ENCODE measurements around the gene C19orf18. TPM values are rescaled to one million over a fixed set of nuclear protein-coding genes. Genes with fewer than 3 reads are reported as not detected.

Gene C19orf18
- total and polyA plus RNA-seq, 2 of the 4 experiments (the other 2 are of a cell fraction): 0.15 TPM; not detected in 1

DNA sequence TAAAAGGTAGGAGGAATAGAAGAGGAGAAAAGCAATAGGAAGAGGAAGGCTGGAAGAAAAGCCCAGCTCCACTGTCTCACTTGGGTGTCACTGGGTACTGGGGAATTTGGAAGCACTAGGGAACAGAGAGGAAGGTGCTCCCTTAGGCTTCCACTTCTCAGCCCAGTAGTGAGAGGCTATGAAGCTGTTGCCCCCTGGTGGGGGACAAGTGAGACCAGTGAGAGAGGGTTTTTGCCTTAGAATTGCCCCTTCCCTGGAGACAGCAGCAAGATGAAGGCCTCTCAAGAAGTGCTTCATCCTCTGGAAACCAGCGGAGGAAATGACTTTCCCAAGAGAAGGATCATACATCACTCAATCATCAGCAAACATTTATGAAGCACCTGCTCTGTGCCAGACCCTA lies 33.0 kb upstream of the C19orf18 start:
- H3K9me1 ChIP-seq (ENCODE audit: insufficient read depth, low read length): no peaks in the 10 kb centered on the region
- dilution Hi-C loops (cut with HindIII; ENCODE audit: low sequenced_read_pairs, unreplicated experiment): no loop called here
- no peak for ATAC-seq (ENCODE audit: low read depth)
- H3K9me3 ChIP-seq (ENCODE audit: control insufficient read depth, insufficient read depth, low read length): peaks cover 53% of the 10 kb centered on the region
- POLR2A ChIA-PET (ENCODE audit: unreplicated experiment): no interaction called here
- in situ Hi-C loops (cut with MboI; ENCODE audit: low sequenced_read_pairs): no loop called here
- no peak overlapping the region for H2AK5ac ChIP-seq (ENCODE audit: low read depth, low read length)
- H3K9ac ChIP-seq (ENCODE audit: low read depth, low read length): no peak overlapping the region
- no peak overlapping the region for H3K4ac ChIP-seq (ENCODE audit: low read depth, low read length)
- no peak overlapping the region for H4K5ac ChIP-seq (ENCODE audit: low read depth, low read length)
- no CpG with 5 or more reads among the region's 1 CpG for WGBS, 2 experiments (ENCODE audit: extremely low coverage in 2 of 2, insufficient read length in 1 of 2)
- BruUV-seq (replicated peaks): no TSS peak
- DNase-seq: no peak
- H3K4me3 ChIP-seq (ENCODE audit: insufficient read depth, low read depth, low read length): no peak overlapping the region
- no peak overlapping the region for H3K14ac ChIP-seq (replicated peaks; ENCODE audit: low read depth, low read length)
- no peak overlapping the region for H2BK20ac ChIP-seq (ENCODE audit: low read depth, low read length)
- H2BK120ac ChIP-seq (ENCODE audit: low read depth, low read length): no peak overlapping the region
- no peak overlapping the region for H2AFZ ChIP-seq (replicated peaks; ENCODE audit: low read length, poor library complexity)
- H3K36me3 ChIP-seq (ENCODE audit: control insufficient read depth, insufficient read depth, low read length): peaks cover 23% of the 10 kb centered on the region
- TF ChIP-seq SMC3 (IDR thresholded peaks at IDR 0.05; ENCODE audit: low read depth, low read length): no peak
- no peak for TF ChIP-seq MAFK (IDR thresholded peaks at IDR 0.05; ENCODE audit: low read depth, low read length)
- TF ChIP-seq, protein P1, sequence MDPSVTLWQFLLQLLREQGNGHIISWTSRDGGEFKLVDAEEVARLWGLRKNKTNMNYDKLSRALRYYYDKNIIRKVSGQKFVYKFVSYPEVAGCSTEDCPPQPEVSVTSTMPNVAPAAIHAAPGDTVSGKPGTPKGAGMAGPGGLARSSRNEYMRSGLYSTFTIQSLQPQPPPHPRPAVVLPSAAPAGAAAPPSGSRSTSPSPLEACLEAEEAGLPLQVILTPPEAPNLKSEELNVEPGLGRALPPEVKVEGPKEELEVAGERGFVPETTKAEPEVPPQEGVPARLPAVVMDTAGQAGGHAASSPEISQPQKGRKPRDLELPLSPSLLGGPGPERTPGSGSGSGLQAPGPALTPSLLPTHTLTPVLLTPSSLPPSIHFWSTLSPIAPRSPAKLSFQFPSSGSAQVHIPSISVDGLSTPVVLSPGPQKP (IDR thresholded peaks at IDR 0.05; ENCODE audit: borderline replicate concordance, low read depth, low read length): no peak
- TF ChIP-seq, protein P2, sequence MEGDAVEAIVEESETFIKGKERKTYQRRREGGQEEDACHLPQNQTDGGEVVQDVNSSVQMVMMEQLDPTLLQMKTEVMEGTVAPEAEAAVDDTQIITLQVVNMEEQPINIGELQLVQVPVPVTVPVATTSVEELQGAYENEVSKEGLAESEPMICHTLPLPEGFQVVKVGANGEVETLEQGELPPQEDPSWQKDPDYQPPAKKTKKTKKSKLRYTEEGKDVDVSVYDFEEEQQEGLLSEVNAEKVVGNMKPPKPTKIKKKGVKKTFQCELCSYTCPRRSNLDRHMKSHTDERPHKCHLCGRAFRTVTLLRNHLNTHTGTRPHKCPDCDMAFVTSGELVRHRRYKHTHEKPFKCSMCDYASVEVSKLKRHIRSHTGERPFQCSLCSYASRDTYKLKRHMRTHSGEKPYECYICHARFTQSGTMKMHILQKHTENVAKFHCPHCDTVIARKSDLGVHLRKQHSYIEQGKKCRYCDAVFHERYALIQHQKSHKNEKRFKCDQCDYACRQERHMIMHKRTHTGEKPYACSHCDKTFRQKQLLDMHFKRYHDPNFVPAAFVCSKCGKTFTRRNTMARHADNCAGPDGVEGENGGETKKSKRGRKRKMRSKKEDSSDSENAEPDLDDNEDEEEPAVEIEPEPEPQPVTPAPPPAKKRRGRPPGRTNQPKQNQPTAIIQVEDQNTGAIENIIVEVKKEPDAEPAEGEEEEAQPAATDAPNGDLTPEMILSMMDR (conservative IDR thresholded peaks at IDR 0.05; ENCODE audit: low read depth, low read length): no peak
- no peak for TF ChIP-seq MXI1 (IDR thresholded peaks at IDR 0.05; ENCODE audit: borderline replicate concordance, low read depth, low read length)
- TF ChIP-seq NFE2L2 (IDR thresholded peaks at IDR 0.05; ENCODE audit: low read depth, low read length): no peak
- H3K27ac ChIP-seq (ENCODE audit: insufficient read depth, low read length): no peak overlapping the region
- no peak overlapping the region for H3K18ac ChIP-seq (ENCODE audit: low read depth, low read length)
- intact Hi-C loops (cut with micrococcal nuclease): loop anchor here (10.0 kb wide), 1 partner anchor 148 kb away; the partner anchor contains the start of gene ZNF329
- H2AK9ac ChIP-seq (replicated peaks; ENCODE audit: low read depth, low read length, poor library complexity): no peak overlapping the region
- no peaks in the 10 kb centered on the region for H4K20me1 ChIP-seq (ENCODE audit: insufficient read depth, low read length)
- H4K91ac ChIP-seq (ENCODE audit: insufficient read depth, low read depth, low read length): no peak overlapping the region
- peaks cover 8 to 15% of the 10 kb centered on the region in 2 experiments for H3K79me1 ChIP-seq (ENCODE audit: low read depth in 1 of 2, low read length in 2 of 2)
- H3K27me3 ChIP-seq (ENCODE audit: control insufficient read depth, insufficient read depth, low read length): no peaks in the 10 kb centered on the region
- no peak overlapping the region for H3K23ac ChIP-seq (ENCODE audit: low read depth, low read length)
- H2BK5ac ChIP-seq (ENCODE audit: low read depth, low read length, poor library complexity, severe bottlenecking): no peak overlapping the region
- H3K4me2 ChIP-seq (ENCODE audit: low read depth, low read length): no peak overlapping the region
- no peaks in the 10 kb centered on the region for H3K4me1 ChIP-seq (ENCODE audit: control insufficient read depth, insufficient read depth, low read length)
- no peak overlapping the region for H4K8ac ChIP-seq (ENCODE audit: low read depth in 2 of 2, low read length in 2 of 2)
- no peak overlapping the region for H2BK15ac ChIP-seq (ENCODE audit: low read depth, low read length)
- H3K56ac ChIP-seq (ENCODE audit: extremely low read depth, insufficient read depth, low read length): no peak overlapping the region
- CTCF ChIA-PET: no interaction called here

Measured in IMR-90 (cell line).